DMS153 treated with DMSO at 0.1 percent for 48 hours (cell line): ENCODE results near the gene PMPCB.
"Not testable (repeated sequence)": the region's sequence is repeated elsewhere in the genome, so short reads cannot be mapped to it uniquely, and the experiment has no call there.

Source experiments
- DNase-seq: peaks from one replicate; lab custom pipeline; 2025; ENCODE audit not compliant: unreplicated experiment; lab: John Stamatoyannopoulos, UW

The PMPCB gene, protein sequence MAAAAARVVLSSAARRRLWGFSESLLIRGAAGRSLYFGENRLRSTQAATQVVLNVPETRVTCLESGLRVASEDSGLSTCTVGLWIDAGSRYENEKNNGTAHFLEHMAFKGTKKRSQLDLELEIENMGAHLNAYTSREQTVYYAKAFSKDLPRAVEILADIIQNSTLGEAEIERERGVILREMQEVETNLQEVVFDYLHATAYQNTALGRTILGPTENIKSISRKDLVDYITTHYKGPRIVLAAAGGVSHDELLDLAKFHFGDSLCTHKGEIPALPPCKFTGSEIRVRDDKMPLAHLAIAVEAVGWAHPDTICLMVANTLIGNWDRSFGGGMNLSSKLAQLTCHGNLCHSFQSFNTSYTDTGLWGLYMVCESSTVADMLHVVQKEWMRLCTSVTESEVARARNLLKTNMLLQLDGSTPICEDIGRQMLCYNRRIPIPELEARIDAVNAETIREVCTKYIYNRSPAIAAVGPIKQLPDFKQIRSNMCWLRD

DNA sequence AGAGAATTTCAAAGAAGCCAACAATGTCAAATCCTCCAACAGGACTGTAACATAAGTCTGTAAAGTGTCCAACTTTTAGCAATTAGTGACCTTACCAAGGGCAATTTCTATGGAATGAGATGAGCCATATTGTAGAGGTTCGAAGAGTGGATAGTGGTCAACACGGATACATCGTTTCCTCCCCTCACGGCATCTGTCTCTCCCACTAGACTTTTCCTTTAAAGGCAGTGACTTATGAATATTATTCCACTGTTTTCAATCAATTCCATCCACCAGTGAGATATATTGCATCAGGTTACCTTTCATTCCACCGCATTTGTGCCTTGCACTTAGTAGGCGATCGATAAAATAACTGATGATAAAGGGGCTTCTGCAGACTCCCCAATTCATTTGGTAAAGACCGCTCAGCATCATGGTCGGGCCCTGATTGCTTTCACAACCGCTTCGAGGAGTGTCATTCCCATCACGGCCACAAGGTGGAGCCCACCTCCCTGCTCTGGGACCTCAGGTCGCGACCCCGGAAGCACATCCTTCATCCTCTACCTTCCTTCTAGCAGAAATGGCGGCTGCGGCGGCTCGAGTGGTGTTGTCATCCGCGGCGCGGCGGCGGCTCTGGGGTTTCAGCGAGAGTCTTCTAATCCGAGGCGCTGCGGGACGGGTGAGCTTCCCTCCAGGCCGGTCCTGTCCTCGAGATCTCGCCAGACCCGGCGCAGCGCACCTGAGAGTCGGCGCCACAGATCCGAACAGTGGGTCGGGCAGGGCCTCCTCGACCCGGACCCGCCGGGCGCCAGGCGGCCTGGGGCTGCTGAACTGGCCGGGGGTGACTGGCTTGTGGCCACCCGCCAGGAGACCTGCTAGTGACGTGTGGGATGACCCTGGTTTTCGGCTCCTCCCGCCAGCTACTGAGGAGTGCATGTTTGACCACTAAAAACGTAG is at the start of gene PMPCB:
Gene PMPCB, plus strand, starts transcription at position 535 of the 936 bp plus-strand sequence. Its CDS starts 25 bp downstream, at position 560.
- peak; percentile 76 for DNase-seq

DNA sequence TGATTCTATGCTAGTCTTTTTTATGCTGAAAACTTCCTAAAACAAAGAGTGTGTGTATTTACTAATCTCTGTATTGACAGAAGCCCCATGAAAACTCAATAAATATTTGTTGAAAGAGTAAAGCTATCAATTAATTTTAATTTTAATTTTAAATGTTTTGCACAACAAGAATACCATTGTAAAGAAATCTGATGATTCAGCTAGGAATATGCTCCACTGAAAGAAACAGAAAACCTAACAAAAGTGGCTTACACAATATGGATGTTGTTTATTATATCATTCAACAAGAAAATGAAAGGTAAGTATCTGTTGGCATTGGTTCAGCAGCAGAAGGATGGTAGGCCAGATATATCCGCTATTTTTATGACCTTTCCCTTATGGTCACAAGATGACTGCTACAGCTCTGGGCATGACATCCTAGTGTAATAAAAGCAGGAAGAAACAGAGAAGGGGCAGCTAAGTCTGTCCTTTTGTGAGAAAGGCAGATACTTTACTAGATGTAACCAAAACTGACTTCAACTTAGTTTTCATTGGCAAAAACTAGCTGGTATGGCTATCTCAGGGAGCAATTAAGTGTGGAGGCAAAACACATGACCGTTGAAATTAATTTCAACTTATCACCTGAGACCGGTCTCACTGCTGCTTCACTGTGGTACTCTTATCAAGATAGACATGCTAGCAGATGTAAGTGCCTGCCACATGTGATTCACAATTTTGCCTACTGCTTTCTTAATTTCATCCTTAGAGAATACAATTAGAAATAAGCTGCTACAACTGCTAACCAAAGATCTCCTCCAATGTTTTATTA is 43.3 kb upstream of the PMPCB start:
- DNase-seq, result not testable (repeated sequence)

DNA sequence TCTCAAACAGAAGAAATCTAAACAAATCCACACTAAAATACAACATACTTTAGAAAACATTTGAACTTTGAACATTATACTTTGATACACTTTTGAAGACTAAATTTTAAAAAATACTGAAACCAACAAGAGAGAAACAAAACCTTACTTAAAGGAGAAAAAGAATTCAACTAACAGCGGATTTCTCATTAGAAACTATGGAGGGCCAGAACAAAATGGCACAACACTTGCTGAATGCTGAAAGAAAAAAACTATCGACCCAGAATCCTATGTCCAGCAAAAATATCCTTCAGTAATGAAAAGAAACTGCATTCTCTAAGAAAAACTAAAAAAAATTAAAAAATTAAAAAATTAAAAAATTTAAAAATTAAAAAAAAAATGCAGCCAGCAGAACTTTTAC is 33.2 kb upstream of the PMPCB start:
- DNase-seq, result not testable (repeated sequence)

DNA sequence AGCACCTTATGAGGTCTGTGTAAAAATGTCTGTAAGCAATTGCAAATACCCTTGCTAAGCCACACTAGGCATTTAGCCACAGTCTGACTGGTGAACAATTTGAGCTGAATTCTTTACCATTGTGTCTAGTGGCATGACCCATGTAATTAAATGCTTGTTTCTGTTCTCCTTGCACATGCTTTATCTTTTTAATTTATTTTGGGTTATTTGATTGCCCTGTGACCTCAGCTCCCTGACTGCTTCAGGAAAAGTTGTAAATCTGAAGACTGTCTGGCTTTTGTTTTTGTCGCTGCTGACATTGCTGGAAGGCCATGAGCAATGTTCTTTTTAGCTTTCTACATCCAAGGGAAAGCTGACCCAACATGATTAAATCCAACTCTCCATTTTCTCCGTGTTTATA is 31.0 kb upstream of the PMPCB start:
- not testable (repeated sequence) for DNase-seq

DNA sequence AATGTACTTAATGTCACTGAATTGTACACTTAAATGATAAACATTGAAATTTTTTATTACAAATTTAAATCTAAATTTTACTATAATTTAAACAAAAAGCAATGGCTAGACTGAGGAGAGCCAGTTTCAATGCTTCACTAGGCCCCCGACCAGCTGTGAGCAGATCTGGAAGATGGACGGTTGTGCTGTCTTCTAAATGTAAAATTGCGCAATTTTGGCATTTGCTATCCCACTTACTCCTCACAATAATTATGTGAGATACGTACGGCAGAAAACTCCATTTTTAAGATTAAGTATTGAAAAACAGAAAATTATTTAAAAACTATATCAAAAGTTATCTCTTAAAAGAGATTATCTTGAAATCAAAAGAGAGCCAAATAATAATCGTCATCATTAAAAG is 23.9 kb upstream of the PMPCB start:
- DNase-seq, result not testable (repeated sequence)

DNA sequence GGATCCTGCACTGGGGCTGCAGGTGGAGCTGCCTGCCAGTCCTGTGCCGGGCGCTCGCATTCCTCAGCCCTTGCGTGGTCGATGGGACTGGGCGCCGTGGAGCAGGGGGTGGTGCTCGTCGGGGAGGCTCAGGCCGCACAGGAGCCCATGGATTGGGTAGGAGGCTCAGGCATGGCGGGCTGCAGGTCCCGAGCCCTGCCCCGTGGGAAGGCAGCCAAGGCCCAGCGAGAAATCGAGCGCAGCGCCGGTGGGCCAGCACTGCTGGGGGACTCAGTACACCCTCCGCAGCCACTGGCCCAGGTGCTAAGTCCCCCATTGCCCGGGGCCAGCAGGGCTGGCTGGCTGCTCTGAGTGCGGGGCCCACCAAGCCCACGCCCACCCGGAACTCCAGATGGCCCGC is 22.4 kb upstream of the PMPCB start:
- not testable (repeated sequence) for DNase-seq

DNA sequence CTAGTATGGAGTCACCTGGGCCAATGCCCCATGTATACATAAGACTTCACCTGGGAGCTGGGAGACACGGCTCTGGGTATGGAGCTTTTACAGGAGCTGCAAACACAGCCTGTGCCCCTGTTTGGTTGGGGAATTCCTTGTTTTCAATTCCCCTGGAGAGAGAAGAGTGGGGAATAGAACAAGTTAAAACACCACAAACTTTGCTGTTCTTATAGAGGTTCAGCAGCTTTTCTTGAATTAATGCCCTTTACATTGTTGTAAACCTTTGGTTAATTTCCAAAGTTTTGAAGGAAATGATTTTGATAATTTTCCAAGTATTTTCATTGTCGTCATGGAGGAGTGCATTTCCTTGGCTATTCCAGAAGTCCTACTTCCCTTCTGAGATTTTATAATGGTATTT is 19.0 kb upstream of the PMPCB start:
- DNase-seq, result not testable (repeated sequence)

DNA sequence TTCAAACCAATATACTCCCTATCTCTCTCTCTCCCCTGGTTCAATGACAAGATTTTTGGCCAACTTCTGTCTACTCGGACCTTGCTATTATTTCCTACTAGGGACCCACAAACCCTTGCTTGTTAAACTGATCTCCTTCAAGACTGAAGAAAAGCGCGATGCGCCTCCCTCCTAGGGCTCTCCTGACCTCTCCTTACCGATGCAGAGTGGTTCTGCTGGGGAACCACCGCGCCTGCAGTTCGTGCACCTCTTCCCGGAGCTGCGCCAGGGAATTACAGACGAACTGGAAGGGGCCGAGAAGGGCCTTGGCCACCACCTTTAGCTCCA is 17.6 kb upstream of the PMPCB start:
- DNase-seq, result not testable (repeated sequence)

DNA sequence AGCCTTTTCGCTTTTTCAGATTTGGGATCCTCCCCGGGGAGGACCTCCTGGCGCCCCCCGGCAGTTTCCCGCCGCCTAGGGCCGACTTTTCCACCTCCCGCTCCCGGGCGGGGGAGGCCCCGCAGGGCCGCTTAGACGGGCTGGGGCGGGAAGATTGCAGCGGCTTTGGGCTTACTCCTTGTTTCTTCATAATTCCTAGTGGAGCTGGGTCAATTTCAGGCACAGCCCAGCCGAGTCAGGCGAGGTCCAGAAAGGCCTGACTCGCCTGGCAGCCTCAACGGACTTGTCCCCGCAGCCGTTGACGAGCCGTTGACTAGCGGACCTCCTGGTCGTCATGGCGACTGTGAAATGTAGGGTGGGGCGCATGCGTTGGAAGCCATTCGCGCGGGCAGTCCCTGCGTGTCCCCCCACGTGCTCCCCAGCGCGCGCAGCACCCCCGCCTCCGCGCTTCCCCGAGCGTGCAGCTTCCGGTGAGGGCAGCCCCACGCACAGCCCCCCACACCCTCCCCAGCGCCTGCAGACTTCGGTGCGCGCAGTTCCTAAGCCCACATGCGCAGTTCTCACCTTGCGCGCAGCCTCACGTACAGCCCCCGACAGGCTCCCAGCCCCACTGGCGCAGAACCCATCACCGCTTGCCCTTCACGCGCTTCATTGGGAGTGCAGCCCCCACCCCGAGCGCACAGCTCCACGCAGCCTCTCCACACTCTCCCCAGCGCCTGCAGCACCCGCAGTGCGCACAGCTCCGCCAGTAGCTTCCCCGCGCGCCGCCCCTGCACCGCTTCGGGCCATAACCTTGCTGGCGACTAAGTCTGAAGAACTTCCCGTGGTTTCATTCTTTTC is 17.1 kb upstream of the PMPCB start:
- DNase-seq, result not testable (repeated sequence)

DNA sequence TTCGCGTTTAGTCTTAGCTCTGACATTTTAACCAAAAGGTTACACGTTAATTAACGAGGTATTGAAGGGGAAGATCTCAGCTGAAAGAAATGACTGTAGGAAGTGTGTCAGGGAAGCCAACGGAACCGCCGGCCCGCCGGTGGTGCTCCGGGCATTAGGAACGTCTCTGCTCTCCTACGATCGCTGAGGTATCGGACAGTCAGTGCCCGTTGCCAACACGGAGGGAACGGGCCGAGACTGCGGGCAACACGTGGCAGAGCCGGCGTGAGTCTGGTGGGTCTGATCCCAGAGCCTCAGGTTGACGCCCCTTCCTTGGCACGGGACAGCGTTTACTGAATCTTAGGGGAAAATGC is 16.5 kb upstream of the PMPCB start:
- not testable (repeated sequence) for DNase-seq

DNA sequence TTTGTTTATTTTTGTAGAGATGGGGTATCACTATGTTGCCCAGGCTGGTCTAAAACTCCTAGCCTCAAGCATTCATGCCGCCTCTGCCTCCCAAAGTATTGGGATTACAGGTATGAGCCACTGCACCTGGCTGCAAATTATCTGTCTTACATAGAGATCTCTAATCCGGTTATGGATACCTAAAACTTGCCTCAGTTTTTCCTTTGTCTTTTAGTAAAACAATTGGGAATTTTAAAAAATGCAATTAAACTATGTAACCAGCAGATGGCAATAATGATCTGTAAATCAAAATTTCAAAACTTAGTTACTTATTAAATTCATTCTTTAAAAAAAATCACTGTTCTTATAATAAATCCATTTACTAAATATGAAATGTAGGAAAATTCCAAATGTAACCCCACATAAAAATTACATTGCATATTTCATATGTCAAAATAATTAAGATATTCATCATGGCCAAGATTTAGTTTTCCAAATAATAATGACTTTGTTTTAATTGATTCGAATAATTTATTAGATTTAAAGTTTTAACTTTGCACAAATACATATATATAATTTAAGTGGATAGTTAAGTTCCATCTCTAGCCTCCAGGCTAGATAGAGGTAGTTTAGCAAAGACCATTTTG is 14.3 kb upstream of the PMPCB start:
- not testable (repeated sequence) for DNase-seq

DNA sequence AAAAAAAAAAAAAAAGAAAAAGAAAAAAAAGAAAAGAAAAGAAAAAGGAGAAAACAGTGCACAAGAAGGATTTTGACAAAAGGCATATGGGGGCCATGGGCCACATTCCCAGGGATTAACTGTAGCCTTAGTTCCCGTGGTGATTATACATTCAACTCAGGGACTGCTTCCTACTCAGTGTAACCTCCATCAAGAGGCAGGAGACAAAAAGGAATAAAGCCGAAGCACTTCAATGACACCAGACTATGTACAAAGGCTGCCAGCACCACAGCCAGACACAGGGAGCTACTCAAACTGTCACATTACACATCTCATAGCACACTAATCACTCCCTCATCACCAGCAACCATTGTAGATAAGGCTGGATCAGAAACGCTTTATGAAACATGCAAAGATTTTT is 5.1 kb upstream of the PMPCB start:
- DNase-seq, result no peak

DNA sequence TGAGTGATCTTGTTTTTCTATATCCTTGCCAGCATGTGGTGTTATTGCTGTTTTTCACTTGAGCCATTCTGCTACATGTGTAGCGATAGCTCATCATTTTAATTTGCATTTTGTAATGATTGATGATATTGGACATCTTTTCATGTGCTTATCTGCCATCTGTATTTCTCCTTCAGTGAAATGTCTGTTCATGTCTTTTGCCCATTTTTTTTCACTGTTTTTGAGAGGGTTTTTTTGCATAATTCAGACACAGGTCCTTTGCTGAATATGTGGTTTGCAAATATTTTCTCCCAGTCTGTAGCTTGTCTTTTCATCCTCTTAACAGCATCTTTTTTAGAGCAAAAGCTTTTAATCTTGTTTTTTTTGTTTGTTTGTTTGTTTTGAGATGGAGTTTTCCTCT is 3.7 kb upstream of the PMPCB start:
- DNase-seq, result no peak

DNA sequence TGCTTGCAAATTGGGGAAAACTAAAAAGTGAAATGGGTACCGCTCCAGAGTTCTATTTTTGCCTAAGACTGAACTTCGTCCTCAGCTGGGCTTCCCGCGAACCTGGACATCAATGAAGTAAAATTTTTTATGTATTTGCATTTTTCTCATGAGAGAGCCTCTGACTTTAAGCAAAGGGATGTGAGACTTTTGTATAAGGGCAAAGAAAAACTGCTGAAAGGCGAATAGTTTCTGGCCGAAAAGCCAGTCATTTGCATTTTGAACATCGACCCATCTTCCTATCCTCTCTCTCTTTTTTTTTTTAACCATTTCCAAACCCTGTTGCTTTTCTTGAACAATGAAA is 573 bp downstream of the PMPCB start:
- DNase-seq, result no peak

DNA sequence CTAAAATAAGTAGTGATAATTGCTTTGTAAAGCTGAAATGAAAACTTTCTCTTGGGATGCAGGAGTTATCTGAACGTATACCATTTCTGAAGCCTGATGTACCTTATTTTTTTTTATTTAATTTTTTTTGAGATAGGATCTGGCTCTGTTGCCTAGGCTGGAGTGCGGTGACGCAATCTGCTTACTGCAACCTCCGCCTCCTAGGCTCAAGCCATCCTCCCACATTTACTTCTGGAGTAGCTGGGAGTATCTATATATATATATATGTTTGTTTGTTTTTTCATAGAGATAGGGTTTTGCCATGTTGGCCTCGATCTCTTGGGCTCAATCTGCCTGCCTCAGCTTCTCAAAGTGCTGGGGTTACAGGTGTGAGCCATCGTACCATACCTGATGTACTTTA is 2.4 kb downstream of the PMPCB start:
- no peak for DNase-seq

DNA sequence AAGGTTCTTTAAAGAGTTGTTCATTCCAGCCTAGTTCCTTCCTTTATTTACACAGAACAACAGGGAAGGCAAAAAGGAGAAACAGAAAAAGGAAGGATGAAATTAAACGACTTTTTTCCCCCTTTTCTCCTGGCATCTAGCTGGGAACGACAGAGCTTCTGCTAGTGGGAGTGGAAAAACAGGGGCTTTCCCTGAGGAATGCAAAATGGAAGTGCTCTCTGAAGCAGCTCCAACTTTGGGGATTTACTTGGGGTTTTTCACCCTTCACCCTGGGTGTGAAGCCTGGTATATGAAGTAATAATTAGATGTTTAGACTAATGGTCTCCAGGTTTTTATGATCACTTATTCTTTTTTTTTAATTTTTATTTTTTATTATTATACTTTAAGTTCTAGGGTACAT is 4.2 kb downstream of the PMPCB start:
- no peak for DNase-seq

DNA sequence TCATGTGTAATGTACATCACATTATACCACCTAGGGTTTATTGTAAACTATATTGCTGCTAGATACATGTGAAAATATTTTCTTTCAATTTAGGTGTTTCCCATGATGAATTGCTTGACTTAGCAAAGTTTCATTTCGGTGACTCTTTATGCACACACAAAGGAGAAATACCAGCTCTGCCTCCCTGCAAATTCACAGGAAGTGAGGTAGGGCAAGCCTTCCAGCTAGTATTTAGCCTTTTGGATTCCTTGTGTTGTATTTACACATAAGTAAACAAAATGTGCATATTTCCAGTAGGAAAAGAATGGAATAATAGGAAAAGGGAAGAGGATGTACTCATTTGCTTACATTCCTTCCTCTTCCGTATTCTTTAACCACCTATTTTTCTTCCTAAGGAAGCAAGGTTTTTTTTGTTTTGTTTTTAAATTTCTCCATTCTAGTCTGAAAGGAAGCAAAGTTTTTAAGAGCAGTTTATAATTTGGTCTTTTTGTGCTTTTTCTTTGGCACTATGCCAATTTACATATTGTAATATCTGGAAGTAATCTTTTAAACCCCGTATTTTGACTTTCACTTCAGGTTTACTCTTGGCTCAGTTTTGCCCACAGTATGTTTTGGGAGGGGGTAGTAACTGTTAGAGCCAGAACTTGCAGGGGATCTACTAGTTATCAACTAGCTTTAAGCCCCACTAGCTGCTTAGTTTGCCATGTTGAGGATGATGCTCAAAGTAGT is 10.4 kb downstream of the PMPCB start:
- no peak for DNase-seq

DNA sequence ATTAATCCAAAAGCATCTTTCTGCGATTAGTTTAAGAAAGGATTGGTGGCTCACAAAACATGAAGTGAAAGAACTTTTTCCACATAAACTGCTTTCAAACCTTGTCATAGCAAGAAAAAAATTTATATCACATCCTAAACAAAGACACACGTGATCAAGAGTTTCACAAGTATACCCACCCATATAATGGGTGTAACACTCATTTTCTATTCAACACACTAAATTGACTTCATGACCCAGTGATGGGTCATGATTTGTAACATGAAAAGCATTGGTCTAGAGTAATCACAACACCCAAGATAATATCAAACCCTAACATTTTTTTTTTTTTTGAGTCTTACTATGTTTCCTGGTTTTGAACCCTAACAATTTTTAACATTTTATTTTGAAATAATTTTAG is 17.6 kb downstream of the PMPCB start:
- no peak for DNase-seq

DNA sequence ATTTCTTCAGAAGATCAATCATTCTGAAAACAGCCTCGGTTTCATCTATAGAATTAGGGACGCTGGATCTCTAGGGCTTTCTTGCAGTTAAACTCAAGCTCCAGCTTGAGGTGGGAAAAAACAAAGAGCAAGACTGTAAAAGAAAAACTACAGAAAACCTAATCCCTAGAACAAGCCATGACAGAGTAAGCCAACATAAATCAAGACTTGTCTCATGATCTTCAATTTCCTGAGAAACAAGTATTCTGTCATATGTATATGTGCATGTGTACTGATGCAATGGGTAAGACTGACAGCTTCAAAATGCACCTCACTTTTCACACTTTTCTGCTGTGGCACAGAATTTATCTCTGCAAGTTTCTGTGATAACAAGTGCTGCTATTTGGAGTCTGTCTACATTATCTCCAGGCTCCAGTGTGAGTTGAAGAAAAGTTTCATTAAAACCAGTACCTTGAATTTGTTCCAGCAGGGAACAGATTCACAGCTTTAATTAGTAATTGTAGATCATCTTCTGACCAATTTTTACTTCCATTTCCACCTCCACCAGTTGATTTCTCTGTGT is 19.2 kb downstream of the PMPCB start:
- no peak for DNase-seq
